ENCODE measurements around the gene R3HCC1L. TPM values are rescaled to one million over a fixed set of nuclear protein-coding genes. Genes with fewer than 3 reads are reported as not detected.
A peak's percentile ranks its signal among the peaks of the same experiment; 100 is the strongest.

The R3HCC1L gene
- 1 to 10 TPM; 7.1 to 8.4 TPM for total RNA-seq
- long read RNA-seq, donor 1, partial matches to known transcripts = 1 of 5 reads
- long read RNA-seq, donor 1, other reads (novel, unspliced or antisense) = 4 of 5 reads
- long read RNA-seq, donor 2, partial matches to known transcripts = 0 of 4 reads
- long read RNA-seq, donor 2, other reads (novel, unspliced or antisense) = 4 of 4 reads

DNA sequence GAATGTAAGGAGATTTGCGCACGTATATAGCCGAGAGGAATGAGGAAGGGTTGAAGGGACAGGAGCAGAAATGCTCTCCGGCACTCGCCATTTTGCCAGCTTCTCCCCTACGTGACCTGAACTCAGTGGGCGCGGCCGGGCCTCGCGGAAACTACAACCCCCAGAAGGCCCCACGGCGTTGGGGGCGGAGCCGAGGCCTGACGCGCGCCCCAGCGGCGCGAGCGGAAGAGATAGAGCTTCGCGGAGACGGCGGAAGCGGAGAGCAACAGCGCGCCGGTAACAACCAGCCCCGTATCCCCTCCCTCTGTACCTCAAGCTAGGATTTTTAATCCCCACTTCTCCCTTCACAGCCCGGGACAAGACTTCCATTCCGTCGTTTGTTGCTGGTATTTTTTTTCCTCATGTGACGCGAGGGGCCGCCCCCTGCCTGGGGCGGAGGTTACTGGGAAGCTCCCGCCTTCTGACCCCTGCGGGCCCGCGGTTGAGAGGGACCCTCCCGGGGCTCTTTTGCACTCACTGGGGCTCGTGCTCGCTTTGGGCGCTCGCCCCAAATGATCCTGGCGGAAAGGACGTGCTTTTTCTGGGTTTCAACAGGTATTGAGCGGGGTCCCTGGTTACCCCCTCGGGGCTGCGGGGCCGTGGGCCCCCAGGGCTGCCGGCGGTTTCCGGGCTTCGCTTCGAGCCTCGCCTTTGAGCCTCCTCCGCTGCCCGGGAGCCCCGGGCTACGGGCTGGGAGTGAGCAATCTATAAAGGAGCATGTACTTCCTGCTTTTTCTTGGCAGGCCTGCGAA lies at the start of gene R3HCC1L:
R3HCC1L (plus strand) TSS at position 227 of the 791 bp plus-strand sequence. CDS start 73,458 bp downstream, outside the sequence.
- intact Hi-C loops (cut with DNase I) = no loop called here

DNA sequence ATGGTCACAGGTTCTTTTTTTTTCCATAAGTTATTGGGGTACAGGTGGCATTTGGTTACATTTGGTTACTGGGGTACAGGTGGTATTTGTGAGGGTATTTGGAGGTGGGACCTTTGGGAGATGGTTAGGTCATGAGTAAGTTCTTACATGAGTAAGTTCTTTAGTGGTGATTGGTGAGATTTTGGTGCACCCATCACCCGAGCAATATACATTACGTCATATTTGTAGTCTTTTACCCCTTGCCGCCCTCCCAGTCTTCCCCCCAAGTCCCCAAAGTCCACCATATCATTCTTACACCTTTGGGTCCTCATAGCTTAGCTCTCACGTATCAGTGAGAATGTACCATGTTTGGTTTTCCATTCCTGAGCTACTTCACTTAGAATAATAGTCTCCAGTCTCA lies 49.2 kb upstream of the R3HCC1L start:
- intact Hi-C loops (cut with DNase I) = no loop called here
- DNase-seq (ENCODE audit: low spot score) = no peak

More for the DNA sequence above, at the start of gene R3HCC1L:
- DNase-seq (ENCODE audit: low spot score) = peak; percentile 98

DNA sequence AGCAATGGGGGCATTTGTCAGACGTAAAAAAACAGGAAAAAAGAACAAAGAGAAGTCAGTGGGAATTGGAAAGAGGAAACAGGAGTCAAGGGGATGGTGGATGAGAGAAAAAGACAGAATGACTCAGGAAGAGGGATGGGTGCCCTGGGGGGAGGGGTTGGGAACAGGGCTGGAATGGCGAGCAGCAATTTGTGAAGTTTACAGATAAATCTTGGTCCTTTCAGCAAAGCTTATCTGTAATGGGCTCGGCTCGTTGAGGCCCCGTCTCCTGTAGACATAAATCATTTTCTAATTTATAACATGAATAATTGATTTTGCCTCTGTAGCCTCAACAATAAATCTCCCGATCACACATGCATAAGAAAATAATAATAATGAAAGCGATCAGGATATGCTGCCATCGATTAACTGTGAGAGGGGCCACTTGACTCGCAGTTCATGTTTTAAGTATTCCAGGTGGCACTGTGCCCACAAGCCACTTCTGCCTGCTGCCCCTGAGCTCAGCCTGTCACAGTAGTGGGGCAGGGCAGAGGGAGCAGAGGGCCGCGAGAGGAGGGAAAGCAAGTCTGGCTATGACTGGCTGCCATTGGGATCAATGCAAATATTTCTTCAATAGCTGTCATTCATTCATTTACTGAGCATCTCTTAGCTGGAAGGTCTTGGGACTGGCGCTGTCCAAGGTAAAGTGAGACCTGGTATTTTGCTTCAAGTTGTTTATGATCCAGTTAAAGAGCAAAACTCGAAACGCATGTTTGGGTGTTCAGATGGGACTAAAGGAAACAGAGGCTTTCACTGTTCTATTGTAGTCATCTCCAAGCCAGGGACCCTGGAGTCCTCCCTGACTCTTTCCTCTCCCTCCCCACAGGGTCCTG lies 47.4 kb upstream of the R3HCC1L start:
- intact Hi-C loops (cut with DNase I) = no loop called here
- DNase-seq (ENCODE audit: low spot score) = no peak

DNA sequence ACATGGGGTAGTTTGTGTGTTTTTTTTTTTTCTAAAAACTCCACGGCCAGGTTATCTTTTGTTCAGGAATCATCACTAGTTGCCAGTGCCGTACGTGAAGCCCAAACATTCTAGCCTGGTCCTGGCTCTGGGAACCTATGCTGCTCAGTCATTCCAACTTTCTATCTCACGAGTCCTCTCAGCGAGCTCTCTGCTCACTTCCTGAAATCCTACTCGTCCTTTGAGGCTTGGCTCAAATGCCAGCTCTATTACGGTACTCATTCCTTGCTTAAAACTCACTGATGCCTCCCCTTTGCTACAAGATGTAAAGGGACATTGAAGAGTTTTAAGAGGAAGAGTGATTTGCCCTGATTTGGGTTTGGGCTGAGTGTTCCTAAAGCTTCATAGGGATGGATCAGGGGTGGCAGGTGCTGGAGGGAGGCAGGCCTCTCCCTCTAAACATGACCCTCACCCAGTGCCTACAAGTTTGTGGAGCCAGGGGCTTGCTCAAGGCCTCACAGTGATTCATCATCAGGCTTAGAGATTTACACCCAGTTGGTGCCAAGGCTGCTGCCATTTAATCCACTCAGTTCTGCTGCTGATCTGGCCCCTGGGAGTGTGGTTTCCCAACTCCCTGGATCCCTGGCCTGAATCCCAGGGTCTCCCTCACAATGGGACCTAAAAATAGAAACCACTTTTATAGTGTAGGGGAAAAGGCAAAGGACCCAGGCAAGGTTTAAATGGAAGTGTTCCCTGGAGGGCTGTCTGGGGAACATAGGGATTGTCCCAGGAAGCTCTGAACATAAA lies 46.1 kb upstream of the R3HCC1L start:
- DNase-seq (ENCODE audit: low spot score) = no peak
- intact Hi-C loops (cut with DNase I) = no loop called here

DNA sequence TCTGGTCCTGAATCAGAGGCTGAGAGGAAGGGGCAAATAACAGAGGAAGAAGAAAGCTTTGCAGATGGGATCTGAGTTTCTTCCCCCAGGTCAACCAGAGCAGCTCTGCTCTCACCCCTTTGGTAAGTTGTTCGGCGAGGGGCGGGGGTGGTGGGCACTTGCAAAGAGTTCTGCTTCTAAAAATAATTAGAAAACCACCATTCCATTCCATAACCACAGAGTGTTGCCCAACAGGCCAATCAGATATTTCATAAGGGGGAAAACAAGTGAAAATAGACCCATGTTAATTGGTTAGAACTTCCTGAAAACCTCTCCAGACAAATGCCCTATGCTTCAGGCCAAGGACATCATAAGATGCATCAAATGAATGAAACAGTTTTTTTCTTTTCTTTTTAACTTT lies 43.6 kb upstream of the R3HCC1L start:
- intact Hi-C loops (cut with DNase I) = no loop called here
- no peak for DNase-seq (ENCODE audit: low spot score)

DNA sequence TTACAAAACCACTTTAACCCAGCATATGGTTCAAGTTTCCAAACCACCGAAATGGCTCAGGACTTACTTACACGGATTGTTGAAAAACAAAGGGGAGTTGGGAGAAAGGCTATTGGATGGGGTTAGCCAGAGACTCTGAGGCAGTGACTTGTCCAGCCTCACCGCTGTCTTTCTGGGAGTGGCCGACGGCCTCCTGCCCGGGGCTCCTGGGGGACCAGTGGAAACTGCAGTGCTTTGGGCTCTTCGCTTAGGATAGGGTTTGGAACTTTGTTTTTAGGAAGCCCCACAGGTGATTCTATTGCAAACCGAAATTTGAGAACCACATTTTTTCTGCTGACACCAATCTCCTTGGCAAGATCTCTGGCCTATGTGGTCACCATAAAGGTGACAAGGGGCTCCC lies 38.1 kb upstream of the R3HCC1L start:
- intact Hi-C loops (cut with DNase I) = no loop called here
- DNase-seq (ENCODE audit: low spot score) = no peak

DNA sequence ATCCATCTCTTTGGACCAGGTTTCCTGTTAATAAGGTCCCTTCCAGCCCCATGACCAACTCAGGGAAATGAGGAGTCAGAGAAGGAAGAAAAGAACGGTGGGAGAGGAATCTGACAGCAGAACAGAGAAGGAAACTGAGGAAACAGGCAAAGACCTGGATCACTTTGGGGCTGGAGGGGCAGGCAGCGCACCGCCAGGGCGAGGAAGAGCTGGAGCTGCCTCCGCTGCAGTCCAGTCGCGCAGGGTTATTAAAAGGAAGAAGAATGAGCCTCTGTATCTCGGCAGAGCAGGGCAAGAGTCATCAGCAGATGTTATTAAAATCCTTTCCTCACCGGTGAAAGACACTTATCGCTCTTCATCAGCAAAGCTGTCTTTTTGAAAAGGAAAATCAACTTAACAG lies 37.7 kb upstream of the R3HCC1L start:
- intact Hi-C loops (cut with DNase I) = no loop called here
- DNase-seq (ENCODE audit: low spot score) = no peak

DNA sequence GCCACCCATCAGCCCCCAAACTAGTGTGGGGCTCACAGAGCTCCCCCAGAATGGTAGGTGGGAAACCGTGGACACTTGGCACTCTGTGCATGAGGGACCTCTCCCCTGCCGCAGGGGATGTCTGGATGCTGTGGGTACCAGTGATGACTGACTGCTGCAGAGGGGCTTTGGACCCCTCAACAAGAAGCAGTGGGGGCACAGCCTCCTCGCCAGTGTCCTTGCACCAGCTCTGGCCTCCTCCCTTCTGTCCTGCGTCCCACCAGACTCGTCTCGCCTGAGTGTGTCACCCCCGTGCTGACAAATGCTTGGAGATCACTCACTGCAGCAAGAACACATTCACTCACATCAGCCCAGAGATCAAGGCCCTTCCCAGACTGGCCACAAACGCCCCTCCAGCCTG lies 37.3 kb upstream of the R3HCC1L start:
- DNase-seq (ENCODE audit: low spot score) = no peak
- intact Hi-C loops (cut with DNase I) = no loop called here

DNA sequence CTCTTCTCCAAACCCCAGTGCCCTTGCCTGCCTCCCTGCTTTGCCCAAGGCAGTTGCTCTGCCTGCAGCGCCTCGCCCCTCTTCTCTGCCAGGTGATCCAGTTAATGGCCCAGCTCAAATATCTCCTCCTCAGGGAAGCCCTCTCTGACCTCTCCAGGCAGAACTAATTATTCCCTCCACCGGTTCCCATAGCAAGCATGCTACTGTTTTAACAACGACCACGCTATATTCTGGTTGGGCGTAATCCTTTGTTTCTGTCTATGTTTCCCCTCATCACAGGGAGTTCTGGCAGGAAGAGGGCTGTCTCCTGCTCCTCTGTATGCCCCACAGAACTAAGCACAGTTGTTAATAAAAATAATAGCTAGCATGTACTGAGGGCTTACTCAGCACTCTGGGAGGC lies 36.8 kb upstream of the R3HCC1L start:
- DNase-seq (ENCODE audit: low spot score) = no peak
- intact Hi-C loops (cut with DNase I) = no loop called here

DNA sequence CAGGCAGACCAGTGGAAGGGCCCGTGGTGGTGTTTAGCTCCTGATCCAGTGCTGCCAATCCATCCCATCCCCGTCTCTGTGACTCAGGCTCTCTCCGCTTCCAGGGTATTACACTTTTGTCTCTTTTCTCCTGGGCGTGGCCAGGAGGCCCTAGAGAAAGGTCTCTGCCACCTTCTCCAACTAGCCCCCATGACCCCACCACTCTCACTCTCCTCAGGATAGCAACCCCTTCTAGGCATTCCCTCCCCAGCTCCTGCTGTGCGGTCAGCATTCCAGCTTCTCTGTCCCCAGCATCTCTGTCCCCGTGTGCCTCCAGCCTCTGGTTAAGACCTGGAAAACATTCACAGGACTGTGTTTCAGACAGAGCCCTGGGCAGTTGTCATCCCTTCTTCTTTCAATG lies 36.2 kb upstream of the R3HCC1L start:
- DNase-seq (ENCODE audit: low spot score) = no peak
- intact Hi-C loops (cut with DNase I) = no loop called here

DNA sequence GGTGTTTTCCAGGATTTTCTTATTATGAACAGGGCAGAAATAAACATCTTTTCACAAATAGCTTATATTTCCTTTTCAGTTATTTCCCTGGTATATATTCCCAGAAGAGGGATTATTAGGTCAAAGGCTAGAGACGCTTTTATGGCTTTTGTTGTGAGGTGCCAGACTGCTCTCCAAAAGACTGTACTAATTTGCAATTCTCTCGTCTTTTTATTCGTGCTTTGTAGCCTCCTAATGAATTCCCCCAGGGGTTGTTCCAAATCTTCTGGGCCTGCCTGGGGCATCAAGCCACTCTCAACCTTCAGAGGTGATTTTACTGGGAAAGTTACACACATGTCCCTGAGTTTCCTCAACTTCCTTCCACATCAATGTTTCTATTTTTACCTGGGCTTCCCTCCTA lies 34.0 kb upstream of the R3HCC1L start:
- intact Hi-C loops (cut with DNase I) = no loop called here
- DNase-seq (ENCODE audit: low spot score) = no peak

DNA sequence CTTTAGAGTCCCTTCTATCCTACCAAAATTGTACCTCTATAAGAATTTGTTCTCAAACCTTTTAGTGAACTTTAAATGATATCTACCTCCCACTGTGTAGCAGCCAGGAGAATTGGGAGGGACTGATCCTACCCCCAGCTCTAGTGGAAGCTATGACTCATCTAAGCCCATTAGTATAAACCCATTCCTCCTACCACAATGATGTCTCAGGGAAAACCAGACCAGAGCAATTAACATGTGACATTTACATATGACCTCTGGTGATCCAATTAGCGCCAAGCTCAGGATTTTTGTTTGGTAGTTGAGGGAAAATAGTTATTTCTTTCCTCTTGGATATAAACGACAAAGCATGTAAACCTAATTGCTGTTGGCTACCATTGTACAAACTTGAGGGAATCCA lies 33.1 kb upstream of the R3HCC1L start:
- DNase-seq (ENCODE audit: low spot score) = no peak
- intact Hi-C loops (cut with DNase I) = no loop called here

DNA sequence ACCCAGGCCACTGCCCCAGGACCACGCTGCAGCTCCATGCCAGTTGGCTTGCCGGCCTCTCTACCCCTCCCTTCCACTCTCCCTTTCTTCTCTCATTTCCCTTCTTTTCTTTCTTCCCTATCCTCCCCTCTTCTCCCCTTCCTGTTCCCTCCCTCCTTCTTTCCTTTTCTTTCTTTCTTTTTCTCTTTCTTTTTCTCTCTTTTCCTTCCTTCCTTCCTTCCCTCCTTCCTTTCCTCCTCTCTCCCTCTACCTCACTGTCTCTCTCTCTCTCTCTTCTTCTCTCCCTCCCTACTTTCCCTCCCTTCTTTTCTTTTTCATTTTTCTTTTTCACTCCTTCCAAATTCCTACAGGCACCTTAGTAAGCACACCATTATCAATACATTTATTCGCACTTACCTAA lies 30.3 kb upstream of the R3HCC1L start:
- intact Hi-C loops (cut with DNase I) = no loop called here
- no peak for DNase-seq (ENCODE audit: low spot score)

DNA sequence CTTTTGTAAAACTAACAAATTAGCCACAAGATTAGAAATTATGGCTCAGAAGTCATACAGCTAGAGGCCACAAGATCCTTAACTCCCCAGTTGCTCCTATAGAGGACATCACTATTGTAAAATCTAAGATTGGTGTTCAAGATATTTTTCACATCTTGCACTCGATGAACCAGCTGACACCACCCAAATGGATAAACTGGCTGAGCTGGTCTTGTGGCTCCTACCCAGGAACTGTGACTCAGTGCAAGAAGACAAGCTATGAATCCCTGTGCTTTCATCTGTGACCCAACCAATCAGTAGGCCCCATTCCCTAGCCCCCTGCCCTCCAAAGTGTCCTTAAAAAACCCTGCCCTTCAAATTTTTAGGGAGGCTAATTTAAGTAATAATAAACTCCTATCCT lies 27.9 kb upstream of the R3HCC1L start:
- no peak for DNase-seq (ENCODE audit: low spot score)
- intact Hi-C loops (cut with DNase I) = no loop called here

DNA sequence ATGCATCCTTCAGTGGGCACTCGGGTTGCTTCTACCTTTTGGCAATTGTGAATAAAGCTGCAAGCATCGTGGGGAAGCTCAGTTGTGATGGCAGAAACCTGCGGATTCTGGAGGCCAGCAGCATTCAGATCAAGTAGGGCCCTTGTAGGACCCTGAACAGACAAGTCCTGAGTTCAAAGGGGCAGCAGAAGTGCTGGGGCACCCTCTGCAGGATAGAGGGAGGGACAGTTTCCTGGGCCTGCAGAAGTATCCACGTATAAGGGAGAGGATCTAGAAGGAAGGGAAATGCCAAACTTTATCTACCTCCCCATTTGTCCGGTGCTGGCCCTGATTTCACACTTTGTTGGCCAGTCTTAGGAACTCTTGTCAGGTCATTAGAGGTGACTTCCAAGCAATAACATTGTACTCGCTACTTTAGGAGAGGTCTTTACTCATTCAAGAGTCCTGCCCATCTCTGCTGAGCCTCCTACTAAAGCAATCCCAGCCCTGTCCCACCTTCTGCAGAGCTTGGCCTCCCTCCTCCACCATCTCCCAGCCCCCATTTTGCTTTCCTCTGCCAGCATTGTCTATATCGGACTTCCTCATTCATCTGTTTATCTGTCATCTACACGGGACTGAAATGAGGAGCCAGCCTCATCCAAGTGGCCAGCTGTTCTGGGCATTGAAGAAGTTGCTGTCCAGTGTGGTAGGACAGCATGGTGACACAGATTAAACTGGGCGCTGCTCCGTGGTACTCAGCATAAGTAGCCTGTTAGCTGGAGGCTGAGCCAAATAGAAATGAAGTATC lies 26.6 kb upstream of the R3HCC1L start:
- intact Hi-C loops (cut with DNase I) = no loop called here
- DNase-seq (ENCODE audit: low spot score) = no peak

DNA sequence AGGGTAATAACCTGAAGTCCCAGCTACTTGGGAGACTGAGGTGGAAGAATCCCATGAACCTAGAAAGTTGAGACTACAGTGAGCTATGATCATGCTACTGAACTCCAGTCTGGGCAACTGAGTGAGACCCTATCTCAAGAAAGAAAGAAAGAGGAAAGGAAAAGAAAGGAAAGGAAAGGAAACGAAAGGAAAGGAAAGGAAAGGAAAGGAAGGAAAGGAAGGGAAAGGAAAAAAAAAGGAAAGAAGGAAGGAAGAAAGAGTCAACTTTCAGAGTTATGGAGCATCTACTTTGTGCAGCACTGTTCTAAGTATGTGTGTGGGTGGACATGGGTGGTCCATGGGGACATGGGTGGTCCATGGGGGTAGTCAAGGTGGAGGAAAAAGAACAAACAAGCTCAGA lies 24.1 kb upstream of the R3HCC1L start:
- DNase-seq (ENCODE audit: low spot score) = no peak
- intact Hi-C loops (cut with DNase I) = no loop called here

DNA sequence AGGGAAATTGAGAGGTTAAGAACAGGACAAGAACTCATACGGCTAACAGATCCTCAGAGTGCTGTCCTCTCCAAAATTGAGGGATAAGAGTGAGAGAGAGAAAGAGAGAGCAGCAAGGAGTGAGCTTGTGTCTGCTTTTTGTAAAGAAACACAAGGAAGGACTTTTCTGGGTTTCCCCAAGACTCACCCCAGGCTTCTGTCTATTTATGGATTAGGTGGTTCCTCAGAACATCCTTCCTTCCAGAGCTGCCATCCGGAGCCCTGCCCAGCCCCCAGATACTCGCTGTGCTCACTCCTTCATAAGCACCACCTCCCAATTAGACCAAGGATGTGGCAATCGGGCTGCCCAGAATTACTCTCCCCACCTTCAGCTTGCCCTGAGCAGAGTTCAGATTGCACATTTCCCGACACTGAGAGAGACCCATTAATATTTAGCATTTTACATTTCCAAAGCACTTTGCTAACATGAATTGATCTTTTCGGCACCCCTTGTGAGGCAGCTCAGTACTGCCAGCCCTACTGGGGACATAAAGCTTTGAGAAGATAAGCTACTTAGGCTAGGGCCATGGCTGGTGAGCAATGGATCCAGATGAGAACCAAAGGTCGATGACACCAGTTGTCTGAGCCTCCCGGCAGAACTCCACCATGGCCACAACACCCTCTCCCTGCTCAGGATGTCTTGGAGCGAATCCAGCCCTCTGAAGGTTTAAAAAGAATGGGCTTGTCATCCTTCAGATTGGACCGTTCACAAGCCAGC lies 19.2 kb upstream of the R3HCC1L start:
- DNase-seq (ENCODE audit: low spot score) = no peak
- intact Hi-C loops (cut with DNase I) = no loop called here

DNA sequence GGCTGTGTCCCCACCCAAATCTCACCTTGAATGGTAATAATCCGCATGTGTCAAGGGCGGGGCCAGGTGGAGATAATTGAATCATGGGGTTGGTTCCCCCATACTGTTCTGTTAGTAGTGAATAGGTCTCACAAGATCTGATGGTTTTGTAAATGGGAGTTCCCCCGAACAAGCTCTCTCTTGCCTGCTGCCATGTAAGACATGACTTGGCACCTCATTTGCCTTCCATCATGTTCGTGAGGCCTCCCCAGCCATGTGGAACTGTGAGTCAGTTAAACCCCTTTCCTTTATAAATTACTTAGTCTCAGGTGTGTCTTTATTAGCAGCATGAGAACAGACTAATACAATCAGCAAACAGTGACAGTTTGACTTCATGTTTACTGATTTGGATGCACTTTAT lies 14.6 kb upstream of the R3HCC1L start:
- DNase-seq (ENCODE audit: low spot score) = no peak
- intact Hi-C loops (cut with DNase I) = no loop called here
